OCI-LY1 (cell line): ENCODE data around the gene TOGARAM2.

Source experiments
- CTCF ChIP-seq: fragments of 200-600 bp; sonication (generic), shearing (Covaris generic); IDR thresholded peaks from 2 replicates; pipeline ENCODE4 v1.5.1; 2017; ENCODE audit warnings: mild to moderate bottlenecking, antibody characterized with exemption, low read length, moderate library complexity, mixed read lengths
- EZH2 ChIP-seq: fragments of 200-600 bp; sonication (generic), shearing (Covaris generic); IDR thresholded peaks from 2 replicates; pipeline ENCODE4 v1.8.0; 2017; ENCODE audit warnings: borderline replicate concordance, mixed run types, mild to moderate bottlenecking, antibody characterized with exemption, low read length, moderate library complexity, mixed read lengths

- TF ChIP-seq CTCF (no peak), EZH2 (no peak)
Measured at GRCh38 chr2:28941008-28941407, 40.1 kb upstream of the TOGARAM2 start.
